ENCODE measurements around the gene TSEN2. TPM values are rescaled to one million over a fixed set of nuclear protein-coding genes. Genes with fewer than 3 reads are reported as not detected.

The TSEN2 gene
- total RNA-seq, 1 experiment from 2014 or later = 35.5 TPM

DNA sequence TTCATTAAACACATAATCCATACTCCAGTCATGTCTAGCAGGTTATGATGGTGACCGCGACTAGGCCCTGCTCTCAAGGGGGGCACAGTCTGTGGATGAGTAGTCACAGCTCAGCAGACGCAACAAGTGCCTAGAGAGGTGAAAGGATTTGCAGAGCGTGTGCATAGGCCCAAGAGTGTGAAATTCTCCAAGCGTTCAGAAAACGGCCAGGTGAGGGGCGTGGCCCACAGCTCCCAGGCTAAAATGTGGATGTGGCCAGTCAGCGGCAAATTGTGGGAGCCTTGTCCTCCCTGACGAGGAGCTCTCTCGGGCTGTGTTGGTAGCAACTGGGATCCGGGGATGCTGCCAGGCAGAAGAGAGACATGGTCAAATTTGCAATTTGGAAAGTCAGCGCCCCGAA is 46.4 kb upstream of the TSEN2 start:
- ChIA-PET RAD21 (ENCODE audit: low non-redundant PET in 1 of 2, low total read pairs in 2 of 2, uncharacterized antibody in 2 of 2, unreplicated experiment in 2 of 2) (no interaction called here), CTCF (no interaction called here), POLR2A (no interaction called here)
- TF ChIP-seq ZNF274 (IDR thresholded peaks at IDR 0.05; ENCODE audit: low read depth, low read length) (no peak), RAD21 (IDR thresholded peaks at IDR 0.05; ENCODE audit: low read depth) (no peak), EZH2phosphoT487 (IDR thresholded peaks at IDR 0.05; ENCODE audit: borderline replicate concordance) (no peak), TCF7L2 (IDR thresholded peaks at IDR 0.05; ENCODE audit: borderline replicate concordance, extremely low read depth, insufficient read depth, insufficient read length) (no peak), JUND (IDR thresholded peaks at IDR 0.05) (no peak), ZFX (IDR thresholded peaks at IDR 0.05) (no peak), EGR1 (IDR thresholded peaks at IDR 0.05; ENCODE audit: low read depth) (no peak), POLR2A (IDR thresholded peaks at IDR 0.05; ENCODE audit: borderline replicate concordance, extremely low read depth, insufficient read depth, insufficient read length) (no peak), POLR2AphosphoS5 (IDR thresholded peaks at IDR 0.05; ENCODE audit: low read depth, low read length) (no peak), SIN3A (IDR thresholded peaks at IDR 0.05; ENCODE audit: low read depth) (no peak), YY1 (IDR thresholded peaks at IDR 0.05; ENCODE audit: extremely low read depth, insufficient replicate concordance, low read depth, low read length) (no peak), CBX3 (IDR thresholded peaks at IDR 0.05; ENCODE audit: low read depth) (no peak), FOSL1 (IDR thresholded peaks at IDR 0.05; ENCODE audit: low read depth) (no peak)
- TF ChIP-seq, protein P1, sequence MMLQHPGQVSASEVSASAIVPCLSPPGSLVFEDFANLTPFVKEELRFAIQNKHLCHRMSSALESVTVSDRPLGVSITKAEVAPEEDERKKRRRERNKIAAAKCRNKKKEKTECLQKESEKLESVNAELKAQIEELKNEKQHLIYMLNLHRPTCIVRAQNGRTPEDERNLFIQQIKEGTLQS (IDR thresholded peaks at IDR 0.05) = no peak
- TF ChIP-seq, protein P2, sequence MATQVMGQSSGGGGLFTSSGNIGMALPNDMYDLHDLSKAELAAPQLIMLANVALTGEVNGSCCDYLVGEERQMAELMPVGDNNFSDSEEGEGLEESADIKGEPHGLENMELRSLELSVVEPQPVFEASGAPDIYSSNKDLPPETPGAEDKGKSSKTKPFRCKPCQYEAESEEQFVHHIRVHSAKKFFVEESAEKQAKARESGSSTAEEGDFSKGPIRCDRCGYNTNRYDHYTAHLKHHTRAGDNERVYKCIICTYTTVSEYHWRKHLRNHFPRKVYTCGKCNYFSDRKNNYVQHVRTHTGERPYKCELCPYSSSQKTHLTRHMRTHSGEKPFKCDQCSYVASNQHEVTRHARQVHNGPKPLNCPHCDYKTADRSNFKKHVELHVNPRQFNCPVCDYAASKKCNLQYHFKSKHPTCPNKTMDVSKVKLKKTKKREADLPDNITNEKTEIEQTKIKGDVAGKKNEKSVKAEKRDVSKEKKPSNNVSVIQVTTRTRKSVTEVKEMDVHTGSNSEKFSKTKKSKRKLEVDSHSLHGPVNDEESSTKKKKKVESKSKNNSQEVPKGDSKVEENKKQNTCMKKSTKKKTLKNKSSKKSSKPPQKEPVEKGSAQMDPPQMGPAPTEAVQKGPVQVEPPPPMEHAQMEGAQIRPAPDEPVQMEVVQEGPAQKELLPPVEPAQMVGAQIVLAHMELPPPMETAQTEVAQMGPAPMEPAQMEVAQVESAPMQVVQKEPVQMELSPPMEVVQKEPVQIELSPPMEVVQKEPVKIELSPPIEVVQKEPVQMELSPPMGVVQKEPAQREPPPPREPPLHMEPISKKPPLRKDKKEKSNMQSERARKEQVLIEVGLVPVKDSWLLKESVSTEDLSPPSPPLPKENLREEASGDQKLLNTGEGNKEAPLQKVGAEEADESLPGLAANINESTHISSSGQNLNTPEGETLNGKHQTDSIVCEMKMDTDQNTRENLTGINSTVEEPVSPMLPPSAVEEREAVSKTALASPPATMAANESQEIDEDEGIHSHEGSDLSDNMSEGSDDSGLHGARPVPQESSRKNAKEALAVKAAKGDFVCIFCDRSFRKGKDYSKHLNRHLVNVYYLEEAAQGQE (IDR thresholded peaks at IDR 0.05; ENCODE audit: low read depth) = no peak
- TF ChIP-seq, protein P3, sequence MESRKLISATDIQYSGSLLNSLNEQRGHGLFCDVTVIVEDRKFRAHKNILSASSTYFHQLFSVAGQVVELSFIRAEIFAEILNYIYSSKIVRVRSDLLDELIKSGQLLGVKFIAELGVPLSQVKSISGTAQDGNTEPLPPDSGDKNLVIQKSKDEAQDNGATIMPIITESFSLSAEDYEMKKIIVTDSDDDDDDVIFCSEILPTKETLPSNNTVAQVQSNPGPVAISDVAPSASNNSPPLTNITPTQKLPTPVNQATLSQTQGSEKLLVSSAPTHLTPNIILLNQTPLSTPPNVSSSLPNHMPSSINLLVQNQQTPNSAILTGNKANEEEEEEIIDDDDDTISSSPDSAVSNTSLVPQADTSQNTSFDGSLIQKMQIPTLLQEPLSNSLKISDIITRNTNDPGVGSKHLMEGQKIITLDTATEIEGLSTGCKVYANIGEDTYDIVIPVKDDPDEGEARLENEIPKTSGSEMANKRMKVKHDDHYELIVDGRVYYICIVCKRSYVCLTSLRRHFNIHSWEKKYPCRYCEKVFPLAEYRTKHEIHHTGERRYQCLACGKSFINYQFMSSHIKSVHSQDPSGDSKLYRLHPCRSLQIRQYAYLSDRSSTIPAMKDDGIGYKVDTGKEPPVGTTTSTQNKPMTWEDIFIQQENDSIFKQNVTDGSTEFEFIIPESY (IDR thresholded peaks at IDR 0.05; ENCODE audit: extremely low read depth, insufficient replicate concordance, low read length) = no peak
- TF ChIP-seq, protein P4, sequence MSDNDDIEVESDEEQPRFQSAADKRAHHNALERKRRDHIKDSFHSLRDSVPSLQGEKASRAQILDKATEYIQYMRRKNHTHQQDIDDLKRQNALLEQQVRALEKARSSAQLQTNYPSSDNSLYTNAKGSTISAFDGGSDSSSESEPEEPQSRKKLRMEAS (IDR thresholded peaks at IDR 0.05) = no peak
- TF ChIP-seq, protein P5, sequence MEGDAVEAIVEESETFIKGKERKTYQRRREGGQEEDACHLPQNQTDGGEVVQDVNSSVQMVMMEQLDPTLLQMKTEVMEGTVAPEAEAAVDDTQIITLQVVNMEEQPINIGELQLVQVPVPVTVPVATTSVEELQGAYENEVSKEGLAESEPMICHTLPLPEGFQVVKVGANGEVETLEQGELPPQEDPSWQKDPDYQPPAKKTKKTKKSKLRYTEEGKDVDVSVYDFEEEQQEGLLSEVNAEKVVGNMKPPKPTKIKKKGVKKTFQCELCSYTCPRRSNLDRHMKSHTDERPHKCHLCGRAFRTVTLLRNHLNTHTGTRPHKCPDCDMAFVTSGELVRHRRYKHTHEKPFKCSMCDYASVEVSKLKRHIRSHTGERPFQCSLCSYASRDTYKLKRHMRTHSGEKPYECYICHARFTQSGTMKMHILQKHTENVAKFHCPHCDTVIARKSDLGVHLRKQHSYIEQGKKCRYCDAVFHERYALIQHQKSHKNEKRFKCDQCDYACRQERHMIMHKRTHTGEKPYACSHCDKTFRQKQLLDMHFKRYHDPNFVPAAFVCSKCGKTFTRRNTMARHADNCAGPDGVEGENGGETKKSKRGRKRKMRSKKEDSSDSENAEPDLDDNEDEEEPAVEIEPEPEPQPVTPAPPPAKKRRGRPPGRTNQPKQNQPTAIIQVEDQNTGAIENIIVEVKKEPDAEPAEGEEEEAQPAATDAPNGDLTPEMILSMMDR (IDR thresholded peaks at IDR 0.05 in 2 of 3, conservative IDR thresholded peaks at IDR 0.05 in 1 of 3; ENCODE audit: borderline replicate concordance in 1 of 3, insufficient read depth in 1 of 3, low read depth in 2 of 3, low read length in 2 of 3) = no peak
- Histone ChIP-seq H3K27ac (ENCODE audit: low read depth, low read length) (no peak overlapping the region), H3K4me1 (ENCODE audit: control insufficient read depth in 1 of 2, insufficient read depth in 2 of 2, low read length in 2 of 2) (peaks cover 0 to 18% of the 10 kb centered on the region in 2 experiments; a peak in 3 of 4 replicates), H3K9ac (ENCODE audit: low read length) (no peak overlapping the region), H2AFZ (ENCODE audit: low read depth, low read length, poor library complexity, severe bottlenecking) (no peak overlapping the region), H3K4me2 (ENCODE audit: low read length) (no peak overlapping the region), H4K20me1 (ENCODE audit: insufficient read depth) (no peaks in the 10 kb centered on the region), H3K4me3 (replicated peaks in 1 of 2; ENCODE audit: low read depth in 1 of 2, low read length in 2 of 2) (no peak overlapping the region), H3K27me3 (ENCODE audit: insufficient read depth, low read length) (no peaks in the 10 kb centered on the region), H3K79me2 (ENCODE audit: insufficient read depth, low read length) (no peaks in the 10 kb centered on the region), H3K36me3 (ENCODE audit: control insufficient read depth in 1 of 2, insufficient read depth in 2 of 2, low read length in 2 of 2) (no peaks in the 10 kb centered on the region), H3K9me2 (ENCODE audit: insufficient read depth) (no peaks in the 10 kb centered on the region), H3K9me3 (ENCODE audit: control insufficient read depth in 1 of 2, insufficient read depth in 1 of 2, low read depth in 1 of 2, low read length in 2 of 2) (no peaks in the 10 kb centered on the region)
- intact Hi-C loops (cut with micrococcal nuclease) = no loop called here
- BruUV-seq (replicated peaks) = no TSS peak
- no peak for ATAC-seq
- DNase-seq (ENCODE audit: low read depth, low spot score) = no peak

All from HCT116 (cell line).